ENCODE measurements around the gene GCSAML. TPM values are rescaled to one million over a fixed set of nuclear protein-coding genes. Genes with fewer than 3 reads are reported as not detected.
A peak's percentile ranks its signal among the peaks of the same experiment; 100 is the strongest.

GCSAML gene
- total RNA-seq, 2 experiments from 2014 or later, result not detected

DNA sequence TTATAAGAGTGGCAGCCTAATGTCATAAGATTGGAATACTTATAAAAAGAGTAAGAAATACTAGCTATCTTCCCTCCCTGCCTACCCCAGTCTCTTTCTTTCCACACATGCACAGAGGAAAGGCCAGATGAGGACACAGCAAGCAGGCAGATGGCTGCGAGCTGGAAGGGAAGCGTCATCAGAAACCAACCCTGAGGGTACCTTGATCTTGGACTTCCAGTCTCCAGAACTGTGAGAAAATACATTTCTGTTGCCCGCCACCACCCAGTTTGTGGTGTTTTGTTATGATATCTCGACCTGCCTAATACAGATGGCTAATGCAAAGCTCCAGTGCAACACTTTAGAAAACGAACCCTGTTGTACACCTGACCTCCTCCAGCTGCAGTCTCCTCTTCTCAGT is 10.4 kb upstream of the GCSAML start:
- Mint-ChIP-seq H3K27me3 (ENCODE audit: low read depth) (peaks cover 6% of the 10 kb centered on the region), H3K27ac (no peak overlapping the region), H3K9me3 (ENCODE audit: insufficient read depth) (no peaks in the 10 kb centered on the region), H3K36me3 (ENCODE audit: low read depth) (no peaks in the 10 kb centered on the region), H3K4me3 (no peak overlapping the region), H3K4me1 (ENCODE audit: low read depth) (peaks cover 3% of the 10 kb centered on the region)
- ATAC-seq (no peak), DNase-seq (no peak)
- POLR2A ChIA-PET, result no interaction called here
- CTCF ChIA-PET, result no interaction called here

DNA sequence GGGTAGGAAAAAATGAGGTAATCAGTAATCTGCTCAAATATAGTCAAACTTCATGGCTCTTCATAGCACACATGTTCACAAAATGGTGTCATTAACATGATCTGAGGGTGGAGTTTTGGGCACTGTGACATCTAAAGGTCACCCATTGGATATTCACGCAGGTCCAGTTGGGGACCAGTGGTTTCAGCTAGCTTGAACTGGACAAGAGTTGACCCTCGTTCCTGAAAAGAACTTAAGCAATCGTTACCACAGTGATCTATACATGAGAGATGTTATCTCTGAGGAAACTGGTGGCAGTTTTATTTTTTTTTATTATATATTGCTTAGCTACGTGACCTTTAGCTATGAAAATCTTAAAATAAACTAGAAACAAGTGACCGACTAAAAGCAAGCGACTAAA is 9.7 kb upstream of the GCSAML start:
- POLR2A ChIA-PET, result no interaction called here

DNA sequence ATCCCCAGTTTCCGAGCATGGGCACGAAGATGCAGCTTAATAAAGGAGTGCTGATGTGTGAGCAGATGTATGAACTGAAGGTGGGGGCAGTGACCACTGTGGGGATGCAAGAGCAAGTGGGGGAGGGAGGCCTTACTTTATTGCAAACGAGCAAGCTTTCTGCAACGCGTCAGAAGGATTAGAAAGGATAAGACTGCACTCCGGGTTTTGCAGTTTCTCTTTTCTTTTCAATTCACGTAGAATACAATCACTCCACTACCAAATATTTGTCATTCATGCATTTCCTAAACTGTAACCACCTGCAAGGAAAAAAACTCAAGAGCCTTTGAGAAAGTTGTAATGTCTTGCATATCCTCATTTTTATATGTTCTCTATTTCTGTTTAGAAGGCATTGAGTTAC is 8.4 kb upstream of the GCSAML start:
- ChIA-PET CTCF (no interaction called here), POLR2A (no interaction called here)
- H3K27ac Mint-ChIP-seq, result no peak overlapping the region
- H3K36me3 Mint-ChIP-seq (ENCODE audit: low read depth), result no peaks in the 10 kb centered on the region
- H3K9me3 Mint-ChIP-seq (ENCODE audit: insufficient read depth), result no peaks in the 10 kb centered on the region
- no peak for ATAC-seq
- H3K4me3 Mint-ChIP-seq, result no peak overlapping the region
- peaks cover 6% of the 10 kb centered on the region for H3K27me3 Mint-ChIP-seq (ENCODE audit: low read depth)
- peaks cover 3% of the 10 kb centered on the region for H3K4me1 Mint-ChIP-seq (ENCODE audit: low read depth)
- no peak for DNase-seq

More for the DNA sequence above, 9.7 kb upstream of the GCSAML start:
- ATAC-seq, result no peak
- Mint-ChIP-seq H3K36me3 (ENCODE audit: low read depth) (no peaks in the 10 kb centered on the region), H3K4me1 (ENCODE audit: low read depth) (peaks cover 3% of the 10 kb centered on the region), H3K27me3 (ENCODE audit: low read depth) (peaks cover 6% of the 10 kb centered on the region), H3K4me3 (no peak overlapping the region), H3K9me3 (ENCODE audit: insufficient read depth) (no peaks in the 10 kb centered on the region), H3K27ac (no peak overlapping the region)
- CTCF ChIA-PET, result no interaction called here
- no peak for DNase-seq

DNA sequence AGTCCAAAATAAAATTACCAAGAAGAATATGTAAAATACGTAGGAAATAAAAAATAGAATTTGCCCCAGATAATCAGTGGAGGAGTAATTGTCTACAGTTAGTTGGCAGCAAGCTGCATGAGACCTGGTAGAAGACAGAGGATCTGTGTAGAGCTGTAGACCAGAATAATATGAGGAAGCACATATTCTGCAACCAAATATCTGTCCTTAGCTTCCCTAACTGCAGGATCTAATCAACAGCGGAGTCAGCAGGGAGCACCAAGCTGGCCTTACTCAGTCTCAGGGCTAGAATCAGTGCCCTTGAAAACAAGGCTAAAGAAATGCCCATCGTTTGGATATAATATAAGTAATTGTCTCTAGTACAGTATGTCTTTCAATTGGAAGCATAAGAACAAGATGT is 6.1 kb upstream of the GCSAML start:
- Mint-ChIP-seq H3K36me3 (ENCODE audit: low read depth) (no peaks in the 10 kb centered on the region), H3K9me3 (ENCODE audit: insufficient read depth) (no peaks in the 10 kb centered on the region), H3K4me1 (ENCODE audit: low read depth) (peaks cover 3% of the 10 kb centered on the region), H3K4me3 (no peak overlapping the region), H3K27ac (no peak overlapping the region), H3K27me3 (ENCODE audit: low read depth) (peaks cover 4% of the 10 kb centered on the region)
- CTCF ChIA-PET, result interaction anchor here (1.2 to 1.4 kb wide), 2 partner anchors 170 kb away, joined by 3 to 5 read pairs; no protein-coding TSS in a partner anchor
- ATAC-seq, result no peak
- POLR2A ChIA-PET, result no interaction called here
- DNase-seq, result no peak

DNA sequence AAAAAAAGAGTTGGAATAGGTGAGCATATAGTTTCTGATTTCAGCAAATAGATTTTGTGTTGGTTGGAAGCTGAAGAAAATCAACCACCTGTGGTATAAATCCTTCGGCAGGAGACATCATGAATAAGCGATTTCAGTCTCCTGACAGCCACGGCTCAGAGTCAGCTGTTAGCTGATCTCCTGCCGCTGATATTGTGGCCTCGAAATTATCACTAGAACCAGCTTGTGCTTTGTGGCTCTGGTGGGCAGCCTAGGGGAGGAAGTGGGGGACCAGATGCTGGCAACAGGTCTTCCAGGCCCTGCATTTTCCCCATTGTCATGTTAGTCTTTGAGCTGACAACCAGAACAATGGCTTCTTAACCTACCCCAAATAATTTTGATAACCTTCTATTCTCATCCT is 842 bp upstream of the GCSAML start:
- POLR2A ChIA-PET, result no interaction called here
- Mint-ChIP-seq H3K4me3 (no peak overlapping the region), H3K27ac (no peak overlapping the region), H3K4me1 (ENCODE audit: low read depth) (peaks cover 12% of the 10 kb centered on the region), H3K27me3 (ENCODE audit: low read depth) (peaks cover 11% of the 10 kb centered on the region), H3K36me3 (ENCODE audit: low read depth) (no peaks in the 10 kb centered on the region), H3K9me3 (ENCODE audit: insufficient read depth) (no peaks in the 10 kb centered on the region)
- no peak for ATAC-seq
- CTCF ChIA-PET, result no interaction called here
- peak; percentile 23 for DNase-seq

DNA sequence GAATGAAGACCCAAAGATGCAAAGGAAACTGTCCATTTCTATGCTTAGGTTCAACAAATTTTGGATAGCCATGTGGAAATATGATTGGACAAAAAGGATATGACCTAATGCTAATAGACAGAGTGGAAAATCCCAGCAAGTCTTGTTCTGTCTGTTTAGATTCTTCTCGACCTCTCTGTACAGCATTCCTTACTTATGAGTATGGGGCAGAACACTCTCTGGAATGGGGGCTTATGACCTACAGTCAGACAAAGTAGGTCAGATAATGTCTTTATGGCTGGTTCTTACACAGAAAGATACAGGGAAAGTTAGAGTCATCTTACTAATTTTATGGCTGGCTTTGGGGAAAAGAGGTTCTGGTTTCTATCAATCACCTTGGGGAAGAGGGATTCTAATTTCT is 2.8 kb downstream of the GCSAML start:
- H3K27ac Mint-ChIP-seq, result no peak overlapping the region
- no peaks in the 10 kb centered on the region for H3K9me3 Mint-ChIP-seq (ENCODE audit: insufficient read depth)
- H3K36me3 Mint-ChIP-seq (ENCODE audit: low read depth), result no peaks in the 10 kb centered on the region
- no peak overlapping the region for H3K4me3 Mint-ChIP-seq
- ChIA-PET POLR2A (no interaction called here), CTCF (no interaction called here)
- DNase-seq, result no peak
- peaks cover 12% of the 10 kb centered on the region for H3K4me1 Mint-ChIP-seq (ENCODE audit: low read depth)
- H3K27me3 Mint-ChIP-seq (ENCODE audit: low read depth), result peaks cover 9% of the 10 kb centered on the region
- no peak for ATAC-seq

DNA sequence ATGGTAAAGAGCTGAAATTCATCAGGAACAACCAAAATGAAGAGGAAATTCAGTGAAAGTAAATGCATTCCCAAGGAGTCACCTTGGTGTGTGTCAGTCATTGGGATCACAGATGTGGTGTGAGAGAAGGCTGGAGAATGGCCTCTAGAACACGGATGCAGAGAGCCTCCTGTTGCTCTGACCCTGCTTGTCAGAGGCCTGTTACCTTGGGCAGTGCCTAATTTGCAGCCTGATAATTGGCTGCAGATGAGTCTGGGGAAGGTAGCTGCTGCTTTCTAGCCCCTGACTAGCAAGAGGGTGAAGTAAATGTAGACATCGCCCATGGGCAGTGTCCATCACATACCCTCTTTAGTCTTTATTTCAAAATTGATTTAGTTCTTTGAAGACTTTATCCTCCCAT is 3.3 kb downstream of the GCSAML start:
- no peak for DNase-seq
- peaks cover 9% of the 10 kb centered on the region for H3K27me3 Mint-ChIP-seq (ENCODE audit: low read depth)
- no peak overlapping the region for H3K27ac Mint-ChIP-seq
- no peaks in the 10 kb centered on the region for H3K36me3 Mint-ChIP-seq (ENCODE audit: low read depth)
- H3K4me3 Mint-ChIP-seq, result no peak overlapping the region
- no peak for ATAC-seq
- H3K9me3 Mint-ChIP-seq (ENCODE audit: insufficient read depth), result no peaks in the 10 kb centered on the region
- CTCF ChIA-PET, result no interaction called here
- H3K4me1 Mint-ChIP-seq (ENCODE audit: low read depth), result peaks cover 12% of the 10 kb centered on the region
- POLR2A ChIA-PET, result no interaction called here

DNA sequence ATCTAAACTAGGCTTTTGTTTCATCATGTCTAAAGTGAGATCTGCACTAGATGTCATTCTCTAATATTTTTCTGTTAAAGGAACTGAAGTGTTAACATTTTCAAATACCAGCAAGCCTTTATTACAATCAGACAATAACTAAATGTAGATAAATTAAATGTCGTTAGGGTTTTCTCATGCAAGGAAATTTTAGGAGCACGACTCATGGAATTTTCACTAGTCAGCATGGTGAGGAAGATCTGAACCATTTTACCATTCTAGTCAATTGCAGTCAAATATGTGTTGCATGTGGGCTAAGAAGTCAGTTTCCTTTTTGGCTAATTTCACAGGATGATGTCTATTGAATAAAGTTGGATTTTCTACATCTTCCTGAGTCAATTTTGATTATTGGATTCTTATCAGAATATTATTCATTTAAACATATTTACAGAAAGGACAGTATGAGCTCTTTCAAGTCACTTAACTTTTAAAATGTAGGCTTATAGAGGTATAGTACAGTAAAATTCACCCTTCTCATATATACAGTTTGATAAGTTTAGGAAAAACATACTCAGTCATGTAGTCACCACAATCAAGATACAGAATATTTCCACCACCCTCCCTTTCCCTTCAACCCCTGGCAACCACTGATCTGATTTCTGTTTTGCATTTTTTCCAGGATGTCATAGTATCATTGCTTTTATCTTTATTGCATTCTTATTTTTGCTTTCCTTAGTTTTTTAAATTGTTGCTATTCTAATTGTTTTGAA is 9.2 kb downstream of the GCSAML start:
- ATAC-seq (no peak), DNase-seq (no peak)
- Mint-ChIP-seq H3K27me3 (ENCODE audit: low read depth) (no peaks in the 10 kb centered on the region), H3K4me1 (ENCODE audit: low read depth) (no peaks in the 10 kb centered on the region), H3K4me3 (no peak overlapping the region), H3K27ac (no peak overlapping the region), H3K9me3 (ENCODE audit: insufficient read depth) (no peaks in the 10 kb centered on the region), H3K36me3 (ENCODE audit: low read depth) (no peaks in the 10 kb centered on the region)
- ChIA-PET POLR2A (no interaction called here), CTCF (no interaction called here)

DNA sequence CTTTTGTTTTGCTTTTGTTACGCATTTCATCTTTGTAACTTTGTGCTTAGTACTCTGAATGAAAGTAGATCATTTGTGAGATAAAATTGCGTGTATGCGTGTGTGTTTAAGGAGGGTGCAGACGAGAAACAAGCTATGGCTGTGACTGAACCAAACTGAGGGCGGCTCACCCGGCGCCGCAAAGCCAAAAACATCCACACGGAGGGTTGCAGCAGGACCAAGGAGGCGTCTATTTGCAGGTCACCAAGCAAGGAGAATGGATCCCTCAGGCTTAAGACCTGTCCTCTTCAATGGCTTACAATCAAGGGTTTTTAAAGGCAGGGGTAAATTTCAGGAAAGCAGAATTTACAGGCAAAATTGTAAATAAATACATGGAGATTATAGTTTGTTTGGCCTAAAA is 12.8 kb downstream of the GCSAML start:
- ATAC-seq (no peak), DNase-seq (no peak)
- H3K27ac Mint-ChIP-seq, result no peak overlapping the region
- ChIA-PET POLR2A (no interaction called here), CTCF (no interaction called here)
- H3K4me1 Mint-ChIP-seq (ENCODE audit: low read depth), result no peaks in the 10 kb centered on the region
- no peak overlapping the region for H3K4me3 Mint-ChIP-seq
- H3K9me3 Mint-ChIP-seq (ENCODE audit: insufficient read depth), result no peaks in the 10 kb centered on the region
- no peaks in the 10 kb centered on the region for H3K27me3 Mint-ChIP-seq (ENCODE audit: low read depth)
- no peaks in the 10 kb centered on the region for H3K36me3 Mint-ChIP-seq (ENCODE audit: low read depth)

DNA sequence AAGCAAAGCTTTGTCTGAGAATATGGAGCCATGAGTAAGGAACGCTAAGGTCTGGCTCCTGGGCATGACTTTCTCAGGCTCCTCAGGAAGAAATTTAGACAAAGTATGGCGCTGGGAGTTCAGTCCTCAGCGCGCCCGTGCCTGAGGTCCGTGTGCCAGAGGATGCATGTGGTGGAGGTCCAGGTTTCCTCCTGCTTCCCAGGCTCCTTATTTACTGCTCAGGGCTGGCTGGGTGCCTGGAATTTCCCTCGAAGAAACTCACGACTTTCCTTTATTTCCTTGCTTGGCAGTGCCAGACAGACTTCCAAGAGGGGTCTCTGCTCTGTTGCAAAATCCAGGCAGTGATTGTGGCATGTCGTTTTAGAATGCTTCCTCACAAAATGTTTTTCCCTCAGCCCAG is 13.3 kb downstream of the GCSAML start:
- DNase-seq (no peak), ATAC-seq (no peak)
- no peaks in the 10 kb centered on the region for H3K36me3 Mint-ChIP-seq (ENCODE audit: low read depth)
- no peaks in the 10 kb centered on the region for H3K4me1 Mint-ChIP-seq (ENCODE audit: low read depth)
- H3K27me3 Mint-ChIP-seq (ENCODE audit: low read depth), result no peaks in the 10 kb centered on the region
- H3K4me3 Mint-ChIP-seq, result no peak overlapping the region
- CTCF ChIA-PET, result no interaction called here
- no peaks in the 10 kb centered on the region for H3K9me3 Mint-ChIP-seq (ENCODE audit: insufficient read depth)
- POLR2A ChIA-PET, result no interaction called here
- H3K27ac Mint-ChIP-seq, result no peak overlapping the region

DNA sequence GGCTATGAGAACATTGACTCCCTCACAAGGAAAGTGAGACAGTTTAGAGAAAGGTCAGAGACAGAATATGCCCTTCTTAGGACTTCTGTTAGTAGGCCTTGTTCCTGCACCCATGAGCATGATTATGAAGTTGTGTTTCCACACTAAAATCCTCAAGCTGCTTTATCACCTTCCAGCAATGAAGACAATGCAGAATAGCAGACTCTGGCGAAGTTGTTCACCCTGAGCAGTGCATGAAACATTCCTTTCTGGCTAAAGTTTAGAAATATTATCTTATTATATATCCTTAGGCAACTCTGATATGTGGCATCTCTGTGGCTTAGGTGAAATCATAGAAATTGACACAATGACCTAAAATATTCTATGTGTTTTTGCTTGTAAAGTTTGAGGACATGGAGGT is 25.3 kb downstream of the GCSAML start:
- H3K27ac Mint-ChIP-seq, result no peak overlapping the region
- H3K4me1 Mint-ChIP-seq (ENCODE audit: low read depth), result no peaks in the 10 kb centered on the region
- H3K4me3 Mint-ChIP-seq, result no peak overlapping the region
- H3K9me3 Mint-ChIP-seq (ENCODE audit: insufficient read depth), result peaks cover 9% of the 10 kb centered on the region
- DNase-seq, result no peak
- no peaks in the 10 kb centered on the region for H3K27me3 Mint-ChIP-seq (ENCODE audit: low read depth)
- no peak for ATAC-seq
- POLR2A ChIA-PET, result no interaction called here
- CTCF ChIA-PET, result no interaction called here
- H3K36me3 Mint-ChIP-seq (ENCODE audit: low read depth), result no peaks in the 10 kb centered on the region

DNA sequence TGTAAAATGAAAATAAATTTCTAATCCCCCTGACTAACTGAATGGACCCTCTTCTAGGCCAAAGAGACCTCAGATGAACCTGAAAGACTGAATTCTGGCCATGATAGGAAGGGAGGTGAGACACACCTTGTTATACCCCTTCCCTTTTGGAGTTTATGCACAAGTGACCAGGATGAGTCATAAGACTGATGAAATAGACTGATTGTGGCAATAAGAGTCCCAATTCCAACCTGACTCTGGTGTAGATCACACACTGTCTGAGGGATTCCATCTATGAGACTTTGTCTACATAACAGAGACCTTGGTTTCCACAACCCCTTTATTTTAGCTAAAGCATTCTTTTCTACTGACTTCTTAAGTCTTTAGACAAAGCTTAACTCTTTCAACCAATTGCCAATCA is 25.7 kb downstream of the GCSAML start:
- Mint-ChIP-seq H3K9me3 (ENCODE audit: insufficient read depth) (peaks cover 5% of the 10 kb centered on the region), H3K4me3 (no peak overlapping the region), H3K4me1 (ENCODE audit: low read depth) (no peaks in the 10 kb centered on the region), H3K27me3 (ENCODE audit: low read depth) (no peaks in the 10 kb centered on the region), H3K27ac (no peak overlapping the region), H3K36me3 (ENCODE audit: low read depth) (no peaks in the 10 kb centered on the region)
- CTCF ChIA-PET, result no interaction called here
- DNase-seq (no peak), ATAC-seq (no peak)
- POLR2A ChIA-PET, result no interaction called here

DNA sequence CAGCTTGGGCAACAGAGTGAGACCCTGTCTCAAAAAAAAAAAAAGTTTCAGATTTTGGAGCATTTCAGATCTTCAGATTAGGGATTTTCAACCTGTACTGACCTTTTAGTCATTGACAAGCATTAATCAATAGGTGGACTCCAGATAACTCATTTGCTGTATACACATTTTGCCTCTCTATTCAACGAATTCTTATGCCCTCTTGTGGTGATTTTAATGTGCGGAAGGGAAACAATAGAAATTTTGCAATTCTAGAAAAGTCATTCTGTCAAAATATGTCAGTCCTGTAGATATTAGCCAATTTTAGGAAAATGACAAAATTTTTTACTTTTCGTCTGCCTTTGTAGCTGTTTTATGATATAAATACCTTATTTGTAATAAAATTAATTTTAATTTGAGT is 27.6 kb downstream of the GCSAML start:
- H3K9me3 Mint-ChIP-seq (ENCODE audit: insufficient read depth), result no peaks in the 10 kb centered on the region
- no peaks in the 10 kb centered on the region for H3K27me3 Mint-ChIP-seq (ENCODE audit: low read depth)
- no peak overlapping the region for H3K27ac Mint-ChIP-seq
- CTCF ChIA-PET, result interaction anchor here (0.9 to 1.9 kb wide), 2 partner anchors 12 to 187 kb away, joined by 3 to 7 read pairs; no protein-coding TSS in a partner anchor
- H3K36me3 Mint-ChIP-seq (ENCODE audit: low read depth), result no peaks in the 10 kb centered on the region
- ATAC-seq (no peak), DNase-seq (no peak)
- H3K4me1 Mint-ChIP-seq (ENCODE audit: low read depth), result no peaks in the 10 kb centered on the region
- POLR2A ChIA-PET, result no interaction called here
- H3K4me3 Mint-ChIP-seq, result no peak overlapping the region

All from activated CD8-positive, alpha-beta T cell treated with anti-CD3 and anti-CD28 coated beads, Interleukin-2, amount 10 ng/mL, durations not matched to agents 7 days and 5 days (primary cell).